GM19351 (cell line): Measurements from ENCODE around the gene TRPM3.

Experiments
- ATAC-seq: cut with Tn5 transposase; IDR thresholded peaks from one replicate; pipeline ENCODE4 v1.9.1; 2021; ENCODE audit warnings: mild to moderate bottlenecking, moderate library complexity; ENCODE audit not compliant: unreplicated experiment

The TRPM3 gene

GRCh38 chr9:70617033-70617828 is 504.2 kb downstream of the TRPM3 start:
- ATAC-seq = no peak

DNA sequence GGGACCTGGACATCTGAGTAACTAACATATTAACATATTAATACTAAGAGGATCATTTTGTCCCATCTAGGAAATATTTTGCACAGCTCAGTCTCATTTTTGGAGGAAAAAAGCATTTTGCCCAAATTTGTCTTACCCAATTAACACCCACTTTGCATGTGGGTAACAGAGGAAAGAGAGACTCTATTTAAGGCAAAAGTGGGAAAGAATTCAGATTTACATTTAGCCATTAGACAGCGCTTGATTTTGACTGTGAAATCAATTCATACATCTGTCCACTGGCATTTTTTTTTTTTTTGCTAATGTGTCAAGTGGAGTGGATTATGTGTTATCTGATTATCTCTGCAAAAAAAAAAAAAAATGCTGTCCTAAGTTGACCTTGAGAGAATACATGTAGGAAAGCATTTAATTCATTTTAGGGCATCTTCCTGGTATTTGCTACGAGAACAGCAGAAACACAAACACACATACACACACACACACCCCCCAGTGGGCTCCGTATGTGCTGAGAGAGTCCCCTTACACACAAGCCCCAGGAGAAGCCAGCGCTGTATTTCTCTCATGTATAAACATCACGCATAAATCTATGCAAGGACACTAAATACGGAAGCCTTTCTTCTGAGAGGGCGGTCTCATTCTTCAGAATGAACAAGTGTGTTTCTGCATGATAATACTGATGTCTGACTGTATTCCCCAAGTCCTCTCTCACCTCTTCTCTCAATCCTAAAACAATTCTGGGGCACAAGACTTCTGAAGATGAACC is 505.0 kb downstream of the TRPM3 start:
- no peak for ATAC-seq

- ATAC-seq = no peak
These were observed 505.8 kb downstream of the TRPM3 start for GRCh38 chr9:70615464-70616138.

GRCh38 chr9:70614786-70615463 is 506.5 kb downstream of the TRPM3 start:
- no peak for ATAC-seq

DNA sequence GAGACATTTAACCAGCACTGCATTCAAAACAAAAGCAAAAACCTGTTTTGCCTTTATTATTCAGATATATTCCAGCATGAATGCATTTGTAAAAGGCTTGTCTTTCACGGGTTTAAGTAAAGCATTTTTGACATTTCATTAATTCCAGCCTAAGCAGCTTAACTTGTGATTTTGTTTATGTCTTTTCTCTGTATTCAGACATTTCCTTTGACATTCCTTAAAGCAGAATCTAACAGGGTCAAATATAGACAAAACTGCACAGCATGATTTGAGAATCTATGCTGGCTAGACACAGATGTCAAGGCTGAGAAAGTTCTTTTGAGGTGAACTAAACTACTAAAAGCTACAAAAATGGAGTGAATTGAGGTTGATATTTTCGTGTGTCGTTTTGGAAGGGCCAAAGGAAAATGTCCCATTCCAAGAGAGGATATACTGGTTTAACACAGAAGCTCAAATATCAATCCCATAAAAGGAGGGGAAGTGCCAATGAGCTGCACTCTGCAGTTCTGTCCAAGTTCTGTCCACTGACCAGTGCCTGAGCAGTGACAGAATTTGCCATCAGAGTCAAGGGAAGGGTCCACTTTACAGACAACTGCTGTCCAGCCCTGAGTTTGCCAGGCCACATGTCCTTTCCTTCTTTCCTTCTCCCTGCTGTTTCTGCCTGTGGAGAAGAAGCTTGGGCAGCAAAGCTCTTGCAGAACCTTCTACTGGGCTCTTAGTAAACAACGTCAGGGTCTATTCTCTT is 508.2 kb downstream of the TRPM3 start:
- ATAC-seq = no peak

DNA sequence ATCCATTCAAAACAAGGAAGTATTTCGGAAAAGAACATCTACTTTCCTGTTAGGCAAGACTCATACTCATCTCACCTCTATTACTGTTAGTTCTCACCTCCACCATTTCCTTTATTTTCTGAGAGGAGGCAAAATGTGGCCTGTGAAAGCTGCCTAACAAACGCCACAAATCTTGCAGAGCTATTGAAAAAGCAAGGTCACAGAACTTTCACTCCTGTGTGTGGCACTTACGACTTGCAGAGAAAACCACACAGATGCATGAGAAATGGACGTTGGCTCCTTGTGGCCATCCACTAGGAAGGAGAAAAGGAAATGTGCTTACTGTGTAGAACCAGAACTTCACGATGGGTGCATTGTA is 511.2 kb downstream of the TRPM3 start:
- ATAC-seq = no peak

DNA sequence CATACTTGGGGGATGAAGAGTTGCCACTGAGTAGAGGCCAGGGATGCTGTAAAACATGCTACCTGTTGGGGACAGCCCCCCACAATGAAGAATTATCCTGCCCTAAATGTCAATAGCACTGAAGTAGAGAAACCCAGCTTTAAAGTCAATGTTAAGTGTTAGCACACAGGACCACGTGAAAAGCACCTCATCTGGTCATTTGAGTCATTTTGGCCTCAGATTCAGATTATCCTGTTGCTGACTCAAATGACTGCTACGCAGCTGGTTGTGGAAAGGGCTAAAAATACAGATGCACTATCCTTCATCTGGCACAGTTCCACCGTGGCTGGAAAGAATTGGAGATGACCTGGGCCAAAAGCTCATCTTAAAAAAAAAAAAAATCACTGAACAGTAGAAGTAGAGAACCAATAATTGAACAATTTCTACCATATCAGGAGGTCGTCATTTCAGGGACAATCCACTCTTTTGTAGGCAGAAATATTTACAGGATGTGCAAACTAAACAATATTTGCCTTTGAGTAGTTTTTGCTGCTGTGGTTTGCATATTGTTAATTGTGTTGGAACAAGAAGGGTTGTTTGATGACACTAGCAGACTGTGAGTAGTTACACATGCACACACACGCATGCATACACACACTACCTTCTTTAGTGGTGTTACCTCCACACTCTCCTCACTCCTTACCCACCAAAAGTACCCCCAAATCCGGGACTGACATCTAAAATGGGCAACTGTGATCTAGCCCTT is 511.7 kb downstream of the TRPM3 start:
- ATAC-seq = no peak

DNA sequence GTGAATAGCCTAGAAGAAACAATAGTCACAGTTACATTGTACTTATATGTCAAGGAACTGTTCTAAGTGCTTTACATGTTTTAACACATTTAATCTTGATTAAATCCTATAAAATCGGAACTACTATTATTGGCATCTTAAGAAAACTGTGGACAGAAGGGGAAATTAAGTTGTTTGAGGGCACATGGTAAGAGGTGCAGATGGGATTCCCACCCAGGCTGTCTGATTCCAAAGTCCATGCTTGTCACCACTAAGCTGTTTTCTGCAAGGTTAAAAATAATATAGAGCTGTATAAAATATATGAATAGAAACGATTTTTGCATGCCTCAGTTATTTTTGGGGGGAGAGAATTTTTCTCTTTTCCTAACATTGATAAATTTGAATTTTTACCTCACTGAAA is 512.4 kb downstream of the TRPM3 start:
- ATAC-seq = no peak

- no peak for ATAC-seq
These were observed 513.5 kb downstream of the TRPM3 start for GRCh38 chr9:70607926-70608325.

- no peak for ATAC-seq
These were observed 514.1 kb downstream of the TRPM3 start for GRCh38 chr9:70607329-70607728.

DNA sequence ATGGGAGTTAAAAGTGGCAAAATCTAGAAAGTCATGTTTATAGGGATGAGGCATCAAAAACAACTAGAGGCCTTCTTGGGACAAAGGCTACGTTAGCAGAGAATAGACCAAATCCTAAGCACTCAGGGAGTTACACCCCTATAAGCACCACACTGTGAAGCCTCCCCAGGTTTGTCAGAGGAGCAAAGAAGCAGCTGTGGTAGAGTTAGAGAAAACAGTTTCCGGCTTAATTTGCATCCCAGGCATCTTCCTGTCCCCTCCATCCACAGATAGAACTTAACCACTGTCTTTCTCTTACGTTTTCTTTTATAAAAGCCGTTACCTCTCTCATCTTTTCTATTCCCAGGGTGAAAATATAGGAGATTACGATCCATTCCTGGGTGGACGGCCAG is 518.4 kb downstream of the TRPM3 start:
- no peak for ATAC-seq

GRCh38 chr9:70602321-70603019 is 519.0 kb downstream of the TRPM3 start:
- peak; percentile 84 for ATAC-seq

- no peak for ATAC-seq
These were observed 520.1 kb downstream of the TRPM3 start for GRCh38 chr9:70601000-70601951.

- no peak for ATAC-seq
These were observed 520.9 kb downstream of the TRPM3 start for GRCh38 chr9:70600506-70600905.

- no peak for ATAC-seq
These were observed 523.5 kb downstream of the TRPM3 start for GRCh38 chr9:70597886-70598285.

DNA sequence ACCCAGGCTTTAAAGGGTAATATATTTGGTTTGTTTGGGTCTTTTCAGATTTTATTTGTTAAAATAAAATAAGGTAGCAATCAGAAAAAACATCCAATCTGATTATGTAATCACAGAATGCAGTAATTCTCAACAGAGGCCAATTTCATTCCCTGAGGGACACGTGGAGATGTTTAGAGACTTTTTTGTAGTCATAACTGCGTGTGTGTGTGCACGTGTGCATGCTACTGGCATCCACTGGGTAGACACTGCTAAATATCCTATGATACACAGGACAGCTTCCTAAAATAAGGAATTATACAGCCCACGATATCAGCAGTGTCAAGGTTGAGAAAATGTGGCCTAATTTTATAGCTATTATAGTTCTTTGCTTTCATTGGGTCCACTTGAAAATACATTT is 526.2 kb downstream of the TRPM3 start:
- no peak for ATAC-seq

GRCh38 chr9:70594386-70594944 is 527.0 kb downstream of the TRPM3 start:
- no peak for ATAC-seq

- no peak for ATAC-seq
These were observed 528.2 kb downstream of the TRPM3 start for GRCh38 chr9:70593241-70593640.
